SK-N-MC (cell line): ENCODE data around the gene FAR1.

ENCODE experiments used
- EZH2 ChIP-seq: fragments of 200-600 bp; sonication (generic); IDR thresholded peaks from one replicate; pipeline ENCODE4 v1.6.1; 2017; ENCODE audit warnings: antibody characterized with exemption
- FOXP2 ChIP-seq: optimal IDR thresholded peaks from 2 replicates; pipeline ENCODE3; 2011; ENCODE audit warnings: mild to moderate bottlenecking, moderate library complexity; ENCODE audit not compliant: insufficient read depth; ENCODE audit errors: extremely low read length, control extremely low read depth
- POLR2AphosphoS5 ChIP-seq: IDR thresholded peaks from 2 replicates; pipeline ENCODE4 v1.6.1; 2012; ENCODE audit warnings: mild to moderate bottlenecking, low read depth, low read length, borderline replicate concordance

- TF ChIP-seq EZH2 (no peak), POLR2AphosphoS5 (no peak), FOXP2 (no peak)
These were observed 107.0 kb downstream of the FAR1 start for GRCh38 chr11:13775471-13775870.
